Endothelial cell of umbilical vein (primary cell): Measurements from ENCODE around the gene FAM180A. TPM values are rescaled to one million over a fixed set of nuclear protein-coding genes. Genes with fewer than 3 reads are reported as not detected.

ENCODE experiments used
- BruUV-seq: library from RNA; stranded (reverse); fragments of 400-500 nt; replicated peaks from 2 replicates; lab custom pipeline; 2021; lab: Mats Ljungman, UMichigan
- CTCF ChIA-PET: fragments of 300-600, 350-600 bp; sonication (Branson Sonifier 250); formaldehyde crosslinking; loops from one replicate; lab custom pipeline; 2021; ENCODE audit warnings: antibody characterized with exemption, inconsistent platforms; lab: Charles Lee
- POLR2A ChIA-PET: fragments of 300-600, 350-600 bp; sonication (Branson Sonifier 250); formaldehyde crosslinking; loops from one replicate; lab custom pipeline; 2021; ENCODE audit warnings: antibody characterized with exemption, inconsistent platforms; lab: Charles Lee
- DNase-seq: peaks from one replicate; pipeline ENCODE4 v3.0.0-alpha.2; 2011; ENCODE audit warnings: low read depth, low spot score
- FAIRE-seq: peaks from 2 replicates; lab custom pipeline; 2011; peaks lifted over from hg19 to GRCh38; lab: Jason Lieb, UNC
- H2AFZ ChIP-seq: 2 replicates; pipeline ENCODE4 v1.6.0; 2012; ENCODE audit warnings: low read depth, low read length, control low read depth, inconsistent platforms
- H3K27ac ChIP-seq: 2 replicates; pipeline ENCODE4 v1.5.1; 2011; ENCODE audit warnings: low read depth, mild to moderate bottlenecking, control low read depth, low read length, moderate library complexity; ENCODE audit not compliant: insufficient read depth
- H3K27me3 ChIP-seq, 2 experiments: 2 replicates each; pipeline versions ENCODE4 v1.6.0 to v1.6.1; 2011; ENCODE audit warnings: low read length in 2 of 2, mixed read lengths in 1 of 2; ENCODE audit not compliant: control insufficient read depth in 2 of 2, insufficient read depth in 2 of 2
- H3K36me3 ChIP-seq, 2 experiments: 2 replicates in 1 of 2; 3 replicates in 1 of 2; pipeline ENCODE4 v1.5.1; 2011; ENCODE audit warnings: low read length in 2 of 2, mild to moderate bottlenecking in 1 of 2, moderate library complexity in 1 of 2; ENCODE audit not compliant: control insufficient read depth in 2 of 2, insufficient read depth in 2 of 2; ENCODE audit errors: extremely low read depth in 1 of 2
- H3K4me1 ChIP-seq: 3 replicates; pipeline ENCODE4 v1.5.1; 2011; ENCODE audit warnings: mild to moderate bottlenecking, low read length; ENCODE audit not compliant: control insufficient read depth, insufficient read depth; ENCODE audit errors: extremely low read depth
- H3K4me2 ChIP-seq: 2 replicates; pipeline ENCODE4 v1.6.1; 2011; ENCODE audit warnings: low read length, control low read depth, mixed read lengths; ENCODE audit not compliant: insufficient read depth
- H3K4me3 ChIP-seq, 3 experiments: fragments of 200-600 bp in 1 of 3; sonication (generic), shearing (Covaris generic) in 1 of 3; replicated peaks in 1 of 3; 2 replicates each; pipeline ENCODE4 v1.5.1; 2011 to 2016; ENCODE audit warnings: control low read depth in 3 of 3, low read length in 3 of 3, mild to moderate bottlenecking in 2 of 3, inconsistent platforms in 1 of 3, low read depth in 1 of 3, moderate library complexity in 1 of 3; ENCODE audit not compliant: insufficient read depth in 1 of 3
- H3K79me2 ChIP-seq: 2 replicates; pipeline ENCODE4 v1.6.0; 2012; ENCODE audit warnings: low read length, inconsistent platforms; ENCODE audit not compliant: control insufficient read depth, insufficient read depth
- H3K9ac ChIP-seq: replicated peaks from 2 replicates; pipeline ENCODE3; 2011; ENCODE audit warnings: low read length, control low read depth; ENCODE audit not compliant: insufficient read depth; ENCODE audit errors: extremely low read depth
- H3K9me1 ChIP-seq: replicated peaks from 3 replicates; pipeline ENCODE4 v1.6.0; 2011; ENCODE audit warnings: mild to moderate bottlenecking, low read length; ENCODE audit not compliant: control insufficient read depth, insufficient read depth; ENCODE audit errors: extremely low read depth
- H3K9me3 ChIP-seq: replicated peaks from 2 replicates; pipeline ENCODE4 v1.5.1; 2012; ENCODE audit warnings: low read length, inconsistent platforms; ENCODE audit not compliant: control insufficient read depth, insufficient read depth
- H4K20me1 ChIP-seq: replicated peaks from 2 replicates; pipeline ENCODE3; 2011; ENCODE audit warnings: mild to moderate bottlenecking, low read length; ENCODE audit not compliant: control insufficient read depth, insufficient read depth; ENCODE audit errors: extremely low read depth
- EZH2 ChIP-seq: IDR thresholded peaks from 2 replicates; pipeline ENCODE4 v1.6.1; 2012; ENCODE audit warnings: borderline replicate concordance, low read depth, mild to moderate bottlenecking, moderate library complexity, low read length, inconsistent platforms; ENCODE audit not compliant: severe bottlenecking
- FOS ChIP-seq: IDR thresholded peaks from 2 replicates; pipeline ENCODE4 v1.6.1; 2011; ENCODE audit warnings: mild to moderate bottlenecking, low read length, moderate library complexity, borderline replicate concordance; ENCODE audit not compliant: insufficient read depth
- GATA2 ChIP-seq: IDR thresholded peaks from 2 replicates; pipeline ENCODE4 v1.7.0; 2011; ENCODE audit warnings: low read depth, mild to moderate bottlenecking, moderate library complexity, mixed read lengths, low read length; ENCODE audit not compliant: insufficient read length, insufficient read depth
- JUN ChIP-seq: IDR thresholded peaks from 2 replicates; pipeline ENCODE4 v1.6.1; 2011; ENCODE audit warnings: borderline replicate concordance, low read depth; ENCODE audit not compliant: insufficient read length, insufficient read depth
- MYC ChIP-seq: IDR thresholded peaks from one replicate; pipeline ENCODE4 v1.6.1; 2011; ENCODE audit warnings: mild to moderate bottlenecking, low read depth, low read length
- POLR2A ChIP-seq: IDR thresholded peaks from 2 replicates; pipeline ENCODE4 v1.6.1; 2012; ENCODE audit warnings: low read depth, mild to moderate bottlenecking, control low read depth, low read length
- POLR2AphosphoS5 ChIP-seq: IDR thresholded peaks from 2 replicates; pipeline ENCODE4 v1.6.1; 2012; ENCODE audit warnings: low read depth, mild to moderate bottlenecking, control low read depth, low read length, moderate library complexity; ENCODE audit not compliant: insufficient read depth
- dilution Hi-C: fragments of 300-500 bp; cut with MboI; formaldehyde crosslinking; loops from one replicate; pipeline ENCODE4 v1.15.0; 2019; ENCODE audit warnings: low sequenced_read_pairs; ENCODE audit not compliant: extremely low pct_ligation_motif_present
- intact Hi-C: fragments of 100-400 bp; cut with micrococcal nuclease; formaldehyde crosslinking; loops from one replicate; pipeline ENCODE4 v1.10.0; 2022
- polyA plus RNA-seq, 4 experiments: library from polyadenylated mRNA; depleted of rRNA in 3 of 4; stranded (reverse) in 3 of 4; unstranded in 1 of 4; fragments of >200 nt; gene quantifications; 2 replicates each; pipeline versions ENCODE4 v1.2.1 to v1.2.3, GENCODE V29; 2011 to 2012; ENCODE audit warnings: missing spikeins in 1 of 4
- total RNA-seq: library from RNA; stranded (reverse); gene quantifications from 2 replicates; pipeline ENCODE4 v1.2.3, GENCODE V29; 2021
- TF ChIP-seq, protein P1 (sequence below), 2 donors: IDR thresholded peaks; 1 replicate in 1 of 2; 2 replicates in 1 of 2; pipeline ENCODE4 v1.5.1; 2011; ENCODE audit warnings: low read length in 2 of 2, mild to moderate bottlenecking in 2 of 2, moderate library complexity in 2 of 2, control low read depth in 1 of 2, inconsistent platforms in 1 of 2, low read depth in 1 of 2; ENCODE audit not compliant: insufficient read depth in 1 of 2; ENCODE audit errors: extremely low read depth in 1 of 2
- TF ChIP-seq, protein P2 (sequence below): IDR thresholded peaks from 2 replicates; pipeline ENCODE4 v1.6.1; 2011; ENCODE audit not compliant: insufficient read depth, insufficient read length

FAM180A gene
- total and polyA plus RNA-seq, 2 donors (not counting 3 experiments of a cell fraction or from before 2014, with no cell fraction given), result not detected

DNA sequence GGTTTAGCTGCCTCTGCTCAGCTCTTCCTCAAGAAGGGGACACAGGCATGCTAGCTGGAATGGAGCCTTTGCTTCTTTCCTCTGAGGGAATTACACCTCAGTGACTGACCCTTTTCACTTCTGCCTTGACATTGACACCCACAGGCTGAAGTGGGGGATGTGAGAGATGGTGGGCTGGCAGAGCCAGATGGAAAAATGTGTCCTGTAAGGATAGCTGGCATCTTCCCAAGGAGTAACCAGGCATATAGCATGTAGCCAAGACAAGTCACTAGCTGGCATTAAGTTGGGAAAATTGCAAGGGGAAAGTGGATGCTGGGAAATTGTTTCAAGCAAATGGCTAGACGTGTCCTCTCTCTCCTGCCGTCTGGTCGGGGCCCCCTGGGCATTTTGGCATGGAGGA is 66.4 kb downstream of the FAM180A start:
- dilution Hi-C loops (no loop called here), intact Hi-C loops (no loop called here)
- Histone ChIP-seq H3K9ac (no peak overlapping the region), H3K27ac (no peak overlapping the region), H3K9me1 (no peaks in the 10 kb centered on the region), H3K36me3 (peaks cover 0 to 2% of the 10 kb centered on the region in 2 experiments), H3K9me3 (no peaks in the 10 kb centered on the region), H3K4me3 (no peak overlapping the region), H2AFZ (no peak overlapping the region), H3K79me2 (no peaks in the 10 kb centered on the region), H4K20me1 (no peaks in the 10 kb centered on the region), H3K4me2 (no peak overlapping the region), H3K27me3 (no peaks in the 10 kb centered on the region), H3K4me1 (peaks cover 21% of the 10 kb centered on the region)
- no TSS peak for BruUV-seq
- CTCF ChIA-PET, result interaction anchor here (1.2 to 6.0 kb wide), 2 partner anchors 10 to 20 kb away, joined by 3 to 53 read pairs; partner anchors contain the start of gene STMP1
- no peak for DNase-seq
- POLR2A ChIA-PET, result no interaction called here
- TF ChIP-seq POLR2AphosphoS5 (no peak), JUN (no peak), EZH2 (no peak), FOS (no peak), POLR2A (no peak), GATA2 (no peak), MYC (no peak)
- TF ChIP-seq, protein P1, sequence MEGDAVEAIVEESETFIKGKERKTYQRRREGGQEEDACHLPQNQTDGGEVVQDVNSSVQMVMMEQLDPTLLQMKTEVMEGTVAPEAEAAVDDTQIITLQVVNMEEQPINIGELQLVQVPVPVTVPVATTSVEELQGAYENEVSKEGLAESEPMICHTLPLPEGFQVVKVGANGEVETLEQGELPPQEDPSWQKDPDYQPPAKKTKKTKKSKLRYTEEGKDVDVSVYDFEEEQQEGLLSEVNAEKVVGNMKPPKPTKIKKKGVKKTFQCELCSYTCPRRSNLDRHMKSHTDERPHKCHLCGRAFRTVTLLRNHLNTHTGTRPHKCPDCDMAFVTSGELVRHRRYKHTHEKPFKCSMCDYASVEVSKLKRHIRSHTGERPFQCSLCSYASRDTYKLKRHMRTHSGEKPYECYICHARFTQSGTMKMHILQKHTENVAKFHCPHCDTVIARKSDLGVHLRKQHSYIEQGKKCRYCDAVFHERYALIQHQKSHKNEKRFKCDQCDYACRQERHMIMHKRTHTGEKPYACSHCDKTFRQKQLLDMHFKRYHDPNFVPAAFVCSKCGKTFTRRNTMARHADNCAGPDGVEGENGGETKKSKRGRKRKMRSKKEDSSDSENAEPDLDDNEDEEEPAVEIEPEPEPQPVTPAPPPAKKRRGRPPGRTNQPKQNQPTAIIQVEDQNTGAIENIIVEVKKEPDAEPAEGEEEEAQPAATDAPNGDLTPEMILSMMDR (IDR thresholded peaks at IDR 0.05; ENCODE audit: extremely low read depth in 1 of 2, insufficient read depth in 1 of 2, low read depth in 1 of 2, low read length in 2 of 2), result no peak
- TF ChIP-seq, protein P2, sequence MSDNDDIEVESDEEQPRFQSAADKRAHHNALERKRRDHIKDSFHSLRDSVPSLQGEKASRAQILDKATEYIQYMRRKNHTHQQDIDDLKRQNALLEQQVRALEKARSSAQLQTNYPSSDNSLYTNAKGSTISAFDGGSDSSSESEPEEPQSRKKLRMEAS, result no peak
- FAIRE-seq, result no peak
